COLO829 (cell line): ENCODE measurements around the gene TRIOBP.
"Not testable (repeated sequence)": the region's sequence is repeated elsewhere in the genome, so short reads cannot be mapped to it uniquely, and the experiment has no call there.

Experiments
- DNase-seq: peaks from one replicate; pipeline ENCODE4 v3.0.0; 2012; ENCODE audit warnings: low spot score

Gene TRIOBP

GRCh38 chr22:37696657-37697537 lies at the start of gene TRIOBP:
TSS of gene TRIOBP (plus strand) at chr22:37697048. CDS start at chr22:37701366, 4,318 bp downstream.
- DNase-seq: peak; percentile 97

GRCh38 chr22:37647317-37647716 lies 49.5 kb upstream of the TRIOBP start:
- no peak for DNase-seq

- DNase-seq: no peak
Measured at GRCh38 chr22:37647928-37648327, 48.9 kb upstream of the TRIOBP start.

GRCh38 chr22:37650463-37651136 lies 46.2 kb upstream of the TRIOBP start:
- no peak for DNase-seq

GRCh38 chr22:37654563-37655251 lies 42.1 kb upstream of the TRIOBP start:
- DNase-seq: no peak

GRCh38 chr22:37655252-37655563 lies 41.6 kb upstream of the TRIOBP start:
- no peak for DNase-seq

GRCh38 chr22:37656583-37656982 lies 40.3 kb upstream of the TRIOBP start:
- not testable (repeated sequence) for DNase-seq

GRCh38 chr22:37657590-37658132 lies 39.2 kb upstream of the TRIOBP start:
- DNase-seq: no peak

- peak; percentile 100 for DNase-seq
Measured at GRCh38 chr22:37658133-37659065, 38.4 kb upstream of the TRIOBP start, which contains the start of gene PDXP. TSS of gene PDXP (plus strand) at chr22:37658723. CDS start at chr22:37658783, 60 bp downstream.

GRCh38 chr22:37659066-37659896 lies 37.6 kb upstream of the TRIOBP start:
- DNase-seq: no peak

GRCh38 chr22:37659897-37660708 lies 36.7 kb upstream of the TRIOBP start:
- no peak for DNase-seq

- no peak for DNase-seq
Measured at GRCh38 chr22:37660709-37661045, 36.2 kb upstream of the TRIOBP start.

GRCh38 chr22:37661160-37661924 lies 35.5 kb upstream of the TRIOBP start:
- DNase-seq: no peak

- no peak for DNase-seq
Measured at GRCh38 chr22:37662039-37662438, 34.8 kb upstream of the TRIOBP start.

- DNase-seq: no peak
Measured at GRCh38 chr22:37663521-37664140, 33.2 kb upstream of the TRIOBP start.

- DNase-seq: peak; percentile 98
Measured at GRCh38 chr22:37664249-37665101, 32.4 kb upstream of the TRIOBP start.

- no peak for DNase-seq
Measured at GRCh38 chr22:37665487-37665886, 31.4 kb upstream of the TRIOBP start.
